A673 (cell line): Measurements from ENCODE around the gene DCLK2. TPM values are rescaled to one million over a fixed set of nuclear protein-coding genes. Genes with fewer than 3 reads are reported as not detected.

Experiments used
- BruUV-seq: library from RNA; stranded (reverse); fragments of 400-500 nt; replicated peaks from 2 replicates; lab custom pipeline; 2021; lab: Mats Ljungman, UMichigan
- CTCF ChIA-PET: fragments of 300-600 bp; sonication (Branson Sonifier 250); formaldehyde crosslinking; loops from one replicate; lab custom pipeline; 2022; ENCODE audit warnings: antibody characterized with exemption; lab: Charles Lee
- POLR2A ChIA-PET: fragments of 300-600 bp; sonication (Branson Sonifier 250); formaldehyde crosslinking; loops from one replicate; lab custom pipeline; 2022; ENCODE audit warnings: antibody characterized with exemption; ENCODE audit not compliant: low non-redundant PET; lab: Charles Lee
- DNase-seq: peaks from one replicate; pipeline ENCODE4 v3.0.0-alpha.2; 2015; ENCODE audit warnings: low spot score
- H3K27ac ChIP-seq: fragments of 200-600 bp; sonication (generic); 2 replicates; pipeline ENCODE4 v1.5.1; 2016; ENCODE audit warnings: mixed run types, low read depth, mild to moderate bottlenecking, mixed read lengths, antibody characterized with exemption, low read length; ENCODE audit not compliant: poor library complexity, severe bottlenecking
- H3K27me3 ChIP-seq: fragments of 200-600 bp; sonication (generic); replicated peaks from 2 replicates; pipeline ENCODE4 v1.6.1; 2017; ENCODE audit warnings: mixed run types, low read depth, mild to moderate bottlenecking, mixed read lengths, antibody characterized with exemption, low read length; ENCODE audit not compliant: insufficient read depth, poor library complexity
- H3K36me3 ChIP-seq: fragments of 200-600 bp; sonication (generic); 2 replicates; pipeline ENCODE4 v1.6.1; 2016; ENCODE audit warnings: mixed run types, mild to moderate bottlenecking, mixed read lengths, antibody characterized with exemption, low read length; ENCODE audit not compliant: insufficient read depth, poor library complexity, severe bottlenecking
- H3K4me1 ChIP-seq: fragments of 200-600 bp; sonication (generic); 2 replicates; pipeline ENCODE4 v1.6.1; 2017; ENCODE audit warnings: mixed run types, mild to moderate bottlenecking, mixed read lengths, antibody characterized with exemption, low read length; ENCODE audit not compliant: insufficient read depth, poor library complexity, severe bottlenecking
- H3K4me3 ChIP-seq: fragments of 200-600 bp; sonication (generic); 2 replicates; pipeline ENCODE4 v1.5.1; 2016; ENCODE audit warnings: low read depth, mixed run types, mild to moderate bottlenecking, mixed read lengths, low read length; ENCODE audit not compliant: poor library complexity, severe bottlenecking
- H3K9me3 ChIP-seq: fragments of 200-600 bp; sonication (generic); 2 replicates; pipeline ENCODE4 v1.6.1; 2016; ENCODE audit warnings: mixed run types, low read depth, mild to moderate bottlenecking, mixed read lengths, antibody characterized with exemption, low read length; ENCODE audit not compliant: poor library complexity, severe bottlenecking
- EZH2 ChIP-seq: fragments of 200-600 bp; sonication (generic); IDR thresholded peaks from 2 replicates; pipeline ENCODE4 v1.6.1; 2017; ENCODE audit warnings: borderline replicate concordance, low read depth, mild to moderate bottlenecking, mixed read lengths, antibody characterized with exemption, low read length; ENCODE audit not compliant: poor library complexity, severe bottlenecking
- intact Hi-C: fragments of 100-400 bp; cut with micrococcal nuclease; formaldehyde crosslinking; loops from one replicate; pipeline ENCODE4 v1.10.0; 2022; ENCODE audit not compliant: unreplicated experiment
- total RNA-seq: library from RNA; stranded (reverse); gene quantifications from 2 replicates; pipeline ENCODE4 v1.2.3, GENCODE V29; 2021
- TF ChIP-seq, protein P1 (sequence below): fragments of 300-800, 200-600 bp; sonication (generic); conservative IDR thresholded peaks from 2 replicates; pipeline ENCODE4 v1.5.1; 2017; ENCODE audit warnings: low read depth, mild to moderate bottlenecking, antibody characterized with exemption, low read length, moderate library complexity, mixed read lengths

Gene DCLK2
- total RNA-seq, 1 experiment from 2014 or later = 4.9 TPM

DNA sequence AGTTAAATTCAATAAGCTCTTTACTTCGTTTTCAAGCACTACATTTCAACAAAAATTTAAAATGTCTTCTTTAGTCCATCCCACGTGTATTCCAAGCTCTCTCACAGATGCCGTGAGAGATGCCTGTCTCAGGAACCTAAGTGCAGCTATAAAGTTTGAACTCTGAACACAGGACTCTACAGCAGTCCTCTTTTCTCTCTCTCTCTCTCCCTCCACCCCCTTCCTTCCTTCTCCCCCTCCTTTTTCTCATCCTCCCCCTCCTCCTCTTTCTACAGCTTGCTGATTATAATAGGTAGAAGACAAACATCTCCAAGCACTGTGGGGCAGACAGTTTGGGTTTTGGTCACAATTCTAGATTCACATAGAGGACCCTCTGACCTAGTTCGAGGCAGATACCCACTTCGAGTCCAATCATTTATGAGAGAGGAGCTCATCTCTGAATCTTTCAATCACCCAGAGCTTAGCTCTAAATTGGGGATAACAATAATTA, 31.5 kb upstream of the DCLK2 start:
- intact Hi-C loops = no loop called here
- TF ChIP-seq EZH2 = no peak
- TF ChIP-seq, protein P1, sequence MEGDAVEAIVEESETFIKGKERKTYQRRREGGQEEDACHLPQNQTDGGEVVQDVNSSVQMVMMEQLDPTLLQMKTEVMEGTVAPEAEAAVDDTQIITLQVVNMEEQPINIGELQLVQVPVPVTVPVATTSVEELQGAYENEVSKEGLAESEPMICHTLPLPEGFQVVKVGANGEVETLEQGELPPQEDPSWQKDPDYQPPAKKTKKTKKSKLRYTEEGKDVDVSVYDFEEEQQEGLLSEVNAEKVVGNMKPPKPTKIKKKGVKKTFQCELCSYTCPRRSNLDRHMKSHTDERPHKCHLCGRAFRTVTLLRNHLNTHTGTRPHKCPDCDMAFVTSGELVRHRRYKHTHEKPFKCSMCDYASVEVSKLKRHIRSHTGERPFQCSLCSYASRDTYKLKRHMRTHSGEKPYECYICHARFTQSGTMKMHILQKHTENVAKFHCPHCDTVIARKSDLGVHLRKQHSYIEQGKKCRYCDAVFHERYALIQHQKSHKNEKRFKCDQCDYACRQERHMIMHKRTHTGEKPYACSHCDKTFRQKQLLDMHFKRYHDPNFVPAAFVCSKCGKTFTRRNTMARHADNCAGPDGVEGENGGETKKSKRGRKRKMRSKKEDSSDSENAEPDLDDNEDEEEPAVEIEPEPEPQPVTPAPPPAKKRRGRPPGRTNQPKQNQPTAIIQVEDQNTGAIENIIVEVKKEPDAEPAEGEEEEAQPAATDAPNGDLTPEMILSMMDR = no peak
- H3K4me3 ChIP-seq = no peak overlapping the region
- no peaks in the 10 kb centered on the region for H3K27me3 ChIP-seq
- no peak for DNase-seq
- no peaks in the 10 kb centered on the region for H3K36me3 ChIP-seq
- ChIA-PET CTCF (no interaction called here), POLR2A (no interaction called here)
- no peaks in the 10 kb centered on the region for H3K9me3 ChIP-seq
- BruUV-seq = no TSS peak
- H3K4me1 ChIP-seq = peaks cover 3% of the 10 kb centered on the region
- H3K27ac ChIP-seq = no peak overlapping the region

GRCh38 chr4:150047546-150047945, 30.7 kb upstream of the DCLK2 start:
- ChIA-PET POLR2A (no interaction called here), CTCF (no interaction called here)
- H3K27ac ChIP-seq = no peak overlapping the region
- intact Hi-C loops = no loop called here
- BruUV-seq = no TSS peak
- H3K9me3 ChIP-seq = no peaks in the 10 kb centered on the region
- no peaks in the 10 kb centered on the region for H3K36me3 ChIP-seq
- no peaks in the 10 kb centered on the region for H3K27me3 ChIP-seq
- DNase-seq = no peak
- H3K4me1 ChIP-seq = no peaks in the 10 kb centered on the region
- no peak overlapping the region for H3K4me3 ChIP-seq
- TF ChIP-seq, protein P1 = no peak
- no peak for TF ChIP-seq EZH2

GRCh38 chr4:150049682-150050081, 28.6 kb upstream of the DCLK2 start:
- Histone ChIP-seq H3K36me3 (no peaks in the 10 kb centered on the region), H3K4me1 (no peaks in the 10 kb centered on the region), H3K4me3 (no peak overlapping the region), H3K27ac (no peak overlapping the region), H3K9me3 (no peaks in the 10 kb centered on the region), H3K27me3 (no peaks in the 10 kb centered on the region)
- no TSS peak for BruUV-seq
- POLR2A ChIA-PET = no interaction called here
- TF ChIP-seq, protein P1 = no peak
- TF ChIP-seq EZH2 = no peak
- CTCF ChIA-PET = no interaction called here
- intact Hi-C loops = no loop called here
- DNase-seq = no peak
